NCI-H1417 (cell line): ENCODE measurements around the gene CYP19A1.

Experiments
- DNase-seq, 3 experiments: peaks; one replicate each; lab custom pipeline; 2025; lab: John Stamatoyannopoulos, UW

The CYP19A1 gene

GRCh38 chr15:51338496-51338895, at the start of gene CYP19A1:
CYP19A1 (minus strand) TSS chr15:51338596; CDS start chr15:51242912, 95,684 bp downstream.
- no peak for DNase-seq

GRCh38 chr15:51387699-51388041, 49.3 kb upstream of the CYP19A1 start:
- no peak for DNase-seq

GRCh38 chr15:51386960-51387698, 48.7 kb upstream of the CYP19A1 start:
- DNase-seq, result no peak

GRCh38 chr15:51386486-51386885, 48.1 kb upstream of the CYP19A1 start:
- no peak for DNase-seq

GRCh38 chr15:51386029-51386428, 47.6 kb upstream of the CYP19A1 start:
- no peak for DNase-seq

- DNase-seq, result peak in 2 of 3 experiments; percentile 4 to 31
Observed at GRCh38 chr15:51382787-51383186, 44.4 kb upstream of the CYP19A1 start.

GRCh38 chr15:51380999-51381806, 42.8 kb upstream of the CYP19A1 start:
- peak; percentile 1 to 87 (median 55) for DNase-seq

GRCh38 chr15:51379390-51379789, 41.0 kb upstream of the CYP19A1 start:
- no peak for DNase-seq

- no peak for DNase-seq
Observed at GRCh38 chr15:51378406-51378805, 40.0 kb upstream of the CYP19A1 start.

- DNase-seq, result no peak
Observed at GRCh38 chr15:51377038-51377786, 38.8 kb upstream of the CYP19A1 start.

GRCh38 chr15:51375966-51376640, 37.7 kb upstream of the CYP19A1 start:
- no peak for DNase-seq

- DNase-seq, result peak in 2 of 3 experiments; percentile 53 to 91
Observed at GRCh38 chr15:51374131-51374530, 35.7 kb upstream of the CYP19A1 start.

- DNase-seq, result no peak
Observed at GRCh38 chr15:51371266-51371665, 32.9 kb upstream of the CYP19A1 start.

GRCh38 chr15:51369451-51369761, 31.0 kb upstream of the CYP19A1 start:
- DNase-seq, result no peak

GRCh38 chr15:51368751-51369450, 30.5 kb upstream of the CYP19A1 start:
- DNase-seq, result no peak

GRCh38 chr15:51368307-51368706, 29.9 kb upstream of the CYP19A1 start:
- DNase-seq, result no peak

- no peak for DNase-seq
Observed at GRCh38 chr15:51367322-51367976, 29.1 kb upstream of the CYP19A1 start.

GRCh38 chr15:51366920-51367319, 28.5 kb upstream of the CYP19A1 start:
- DNase-seq, result no peak

GRCh38 chr15:51366071-51366470, 27.7 kb upstream of the CYP19A1 start:
- DNase-seq, result no peak

GRCh38 chr15:51365417-51365816, 27.0 kb upstream of the CYP19A1 start:
- DNase-seq, result no peak

- no peak for DNase-seq
Observed at GRCh38 chr15:51363383-51363782, 25.0 kb upstream of the CYP19A1 start.
